ENCODE measurements around the gene TMPRSS11A.

TMPRSS11A gene

GRCh38 chr4:67934628-67935027 is 28.7 kb downstream of the TMPRSS11A start:
- CTCF ChIA-PET: no interaction called here
- TF ChIP-seq, protein P1, sequence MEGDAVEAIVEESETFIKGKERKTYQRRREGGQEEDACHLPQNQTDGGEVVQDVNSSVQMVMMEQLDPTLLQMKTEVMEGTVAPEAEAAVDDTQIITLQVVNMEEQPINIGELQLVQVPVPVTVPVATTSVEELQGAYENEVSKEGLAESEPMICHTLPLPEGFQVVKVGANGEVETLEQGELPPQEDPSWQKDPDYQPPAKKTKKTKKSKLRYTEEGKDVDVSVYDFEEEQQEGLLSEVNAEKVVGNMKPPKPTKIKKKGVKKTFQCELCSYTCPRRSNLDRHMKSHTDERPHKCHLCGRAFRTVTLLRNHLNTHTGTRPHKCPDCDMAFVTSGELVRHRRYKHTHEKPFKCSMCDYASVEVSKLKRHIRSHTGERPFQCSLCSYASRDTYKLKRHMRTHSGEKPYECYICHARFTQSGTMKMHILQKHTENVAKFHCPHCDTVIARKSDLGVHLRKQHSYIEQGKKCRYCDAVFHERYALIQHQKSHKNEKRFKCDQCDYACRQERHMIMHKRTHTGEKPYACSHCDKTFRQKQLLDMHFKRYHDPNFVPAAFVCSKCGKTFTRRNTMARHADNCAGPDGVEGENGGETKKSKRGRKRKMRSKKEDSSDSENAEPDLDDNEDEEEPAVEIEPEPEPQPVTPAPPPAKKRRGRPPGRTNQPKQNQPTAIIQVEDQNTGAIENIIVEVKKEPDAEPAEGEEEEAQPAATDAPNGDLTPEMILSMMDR (IDR thresholded peaks at IDR 0.05; ENCODE audit: control extremely low read depth, extremely low read depth, low read depth, missing control alignments): no peak
- DNase-seq (ENCODE audit: extremely low spot score): no peak
- POLR2A ChIA-PET: no interaction called here

DNA sequence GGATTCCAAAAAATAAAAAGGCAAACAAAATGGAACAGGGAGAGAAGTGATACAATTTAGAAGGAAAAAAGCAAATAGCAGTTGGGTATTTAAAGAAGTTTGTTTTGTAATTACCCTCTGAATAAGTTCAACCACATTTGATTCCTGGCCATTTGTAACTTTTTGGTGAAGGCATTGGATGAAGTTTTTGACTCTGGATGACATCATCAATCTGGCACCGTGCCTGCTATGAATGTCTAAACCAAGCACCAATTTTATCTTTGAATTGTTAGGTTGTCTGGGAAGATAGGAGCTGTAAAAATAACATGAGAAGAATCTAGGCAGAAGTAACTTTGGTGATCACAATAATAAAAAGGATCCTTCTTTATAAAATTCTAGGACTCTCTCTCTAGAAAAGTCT is 29.5 kb downstream of the TMPRSS11A start:
- DNase-seq (ENCODE audit: extremely low spot score): no peak
- CTCF ChIA-PET: interaction anchor here (1.3 kb wide), 1 partner anchor 21 kb away, joined by 3 read pairs; no protein-coding TSS in a partner anchor
- TF ChIP-seq, protein P1 (IDR thresholded peaks at IDR 0.05; ENCODE audit: control extremely low read depth, extremely low read depth, low read depth, missing control alignments): no peak
- POLR2A ChIA-PET: no interaction called here

DNA sequence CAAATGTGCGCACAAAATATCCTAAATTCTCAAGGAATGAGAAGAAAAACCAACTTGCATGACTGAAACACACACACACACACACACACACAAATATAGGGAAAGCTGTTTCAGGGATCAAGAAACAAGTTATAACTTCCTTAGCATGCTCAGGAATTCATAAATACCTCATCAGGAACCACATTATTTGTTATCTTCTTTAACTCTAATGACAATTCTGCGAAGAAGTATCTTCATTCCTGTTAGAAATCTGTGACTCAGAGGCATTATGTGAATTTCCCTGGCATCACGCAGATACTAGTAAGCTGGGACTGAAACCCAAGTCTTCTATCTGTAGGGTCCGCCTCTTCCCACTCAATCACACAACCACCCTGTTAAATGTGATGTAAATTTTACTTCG is 30.3 kb downstream of the TMPRSS11A start:
- TF ChIP-seq, protein P1 (IDR thresholded peaks at IDR 0.05; ENCODE audit: control extremely low read depth, extremely low read depth, low read depth, missing control alignments): no peak
- DNase-seq (ENCODE audit: extremely low spot score): no peak
- ChIA-PET POLR2A (no interaction called here), CTCF (interaction anchor here (1.3 kb wide), 1 partner anchor 21 kb away, joined by 3 read pairs; no protein-coding TSS in a partner anchor)

GRCh38 chr4:67931256-67931655 is 32.0 kb downstream of the TMPRSS11A start:
- TF ChIP-seq, protein P1 (IDR thresholded peaks at IDR 0.05; ENCODE audit: control extremely low read depth, extremely low read depth, low read depth, missing control alignments): no peak
- ChIA-PET CTCF (no interaction called here), POLR2A (no interaction called here)
- DNase-seq (ENCODE audit: extremely low spot score): no peak

DNA sequence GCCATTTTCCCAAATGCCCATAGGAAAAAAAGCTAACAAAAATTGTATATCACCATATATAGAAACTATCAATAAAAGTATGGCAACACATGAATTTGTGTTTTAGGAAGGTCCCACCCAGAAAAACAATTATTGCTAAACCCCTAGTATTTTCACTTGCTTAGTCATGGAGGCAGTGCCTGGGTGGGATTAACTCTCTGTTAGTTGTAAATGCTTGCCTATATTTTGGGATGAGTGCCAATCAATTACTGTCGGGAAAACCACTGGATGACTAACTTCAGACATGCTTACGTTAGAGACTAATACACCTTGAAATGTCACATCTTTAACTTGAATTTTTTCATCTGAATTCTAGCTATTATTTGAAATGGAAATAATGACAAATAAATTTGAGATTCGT is 33.9 kb downstream of the TMPRSS11A start:
- TF ChIP-seq, protein P1 (IDR thresholded peaks at IDR 0.05; ENCODE audit: control extremely low read depth, extremely low read depth, low read depth, missing control alignments): no peak
- ChIA-PET CTCF (interaction anchor here (1.7 kb wide), 1 partner anchor 19 kb away, joined by 6 read pairs; no protein-coding TSS in a partner anchor), POLR2A (no interaction called here)
- DNase-seq (ENCODE audit: extremely low spot score): no peak

- no peak for DNase-seq (ENCODE audit: extremely low spot score)
- ChIA-PET CTCF (interaction anchor here (1.4 to 1.7 kb wide), 2 partner anchors 18 to 25 kb away, joined by 3 to 6 read pairs; no protein-coding TSS in a partner anchor), POLR2A (no interaction called here)
- TF ChIP-seq, protein P1 (IDR thresholded peaks at IDR 0.05; ENCODE audit: control extremely low read depth, extremely low read depth, low read depth, missing control alignments): no peak
Measured at GRCh38 chr4:67928546-67928945, 34.7 kb downstream of the TMPRSS11A start.
